NCI-H446 treated with DMSO at 0.1 percent for 48 hours (cell line): Measurements from ENCODE around the gene SWAP70.
"Not testable (repeated sequence)": the region's sequence is repeated elsewhere in the genome, so short reads cannot be mapped to it uniquely, and the experiment has no call there.

Experiments
- DNase-seq: peaks from one replicate; lab custom pipeline; 2025; lab: John Stamatoyannopoulos, UW

The SWAP70 gene

GRCh38 chr11:9722023-9722422 is 58.1 kb downstream of the SWAP70 start:
- DNase-seq: no peak

DNA sequence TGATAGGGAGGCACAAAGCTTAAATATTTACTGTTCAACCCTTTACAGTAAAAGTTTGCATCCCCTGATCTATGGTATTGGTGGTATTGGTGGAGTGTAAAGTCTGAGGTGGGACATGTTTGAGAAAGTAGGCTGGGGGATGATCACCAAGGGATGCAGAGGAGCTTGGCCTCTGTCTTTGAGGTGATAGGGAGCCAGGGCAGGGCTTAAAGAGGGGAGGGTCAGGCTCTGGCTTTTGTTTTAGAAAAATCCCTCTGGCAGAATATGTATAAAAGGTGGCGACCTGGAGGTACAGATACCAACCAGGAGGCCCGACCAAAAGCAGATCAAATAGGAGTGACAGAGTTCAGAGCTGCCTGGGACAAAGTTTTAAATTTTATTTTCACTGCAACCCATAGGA is 59.0 kb downstream of the SWAP70 start:
- no peak for DNase-seq

DNA sequence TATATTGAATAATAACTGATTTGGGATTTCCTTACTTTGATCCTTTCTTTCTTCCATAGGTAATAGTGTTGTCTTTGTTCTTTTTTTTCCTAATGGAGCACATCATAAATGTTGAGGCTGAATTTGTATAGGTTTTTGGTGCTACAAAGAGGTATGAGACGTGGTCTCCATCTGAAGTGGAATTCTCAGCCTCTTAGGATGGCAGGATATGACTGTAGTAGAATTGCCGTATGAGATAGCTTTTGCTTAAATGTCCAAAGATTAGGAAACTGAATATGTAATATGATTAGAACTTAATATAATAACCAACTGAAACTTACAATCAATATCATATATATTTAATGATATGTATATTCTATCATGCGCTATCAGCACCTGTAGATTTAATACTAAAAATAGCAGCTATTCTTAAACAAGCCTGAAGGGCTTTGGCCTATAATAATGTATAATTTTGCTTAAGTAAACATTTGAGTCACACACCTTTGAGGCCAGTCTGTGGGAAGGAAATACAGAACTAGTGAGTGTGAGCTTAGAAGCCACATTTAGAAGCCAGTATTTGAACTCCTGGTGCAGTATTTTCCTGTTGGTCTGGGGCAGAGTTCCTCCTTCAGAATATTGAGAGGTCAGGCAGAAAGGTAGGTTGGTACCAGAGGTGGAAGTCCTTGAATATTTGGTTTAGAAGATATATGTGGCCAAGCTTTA is 62.6 kb downstream of the SWAP70 start:
- no peak for DNase-seq

DNA sequence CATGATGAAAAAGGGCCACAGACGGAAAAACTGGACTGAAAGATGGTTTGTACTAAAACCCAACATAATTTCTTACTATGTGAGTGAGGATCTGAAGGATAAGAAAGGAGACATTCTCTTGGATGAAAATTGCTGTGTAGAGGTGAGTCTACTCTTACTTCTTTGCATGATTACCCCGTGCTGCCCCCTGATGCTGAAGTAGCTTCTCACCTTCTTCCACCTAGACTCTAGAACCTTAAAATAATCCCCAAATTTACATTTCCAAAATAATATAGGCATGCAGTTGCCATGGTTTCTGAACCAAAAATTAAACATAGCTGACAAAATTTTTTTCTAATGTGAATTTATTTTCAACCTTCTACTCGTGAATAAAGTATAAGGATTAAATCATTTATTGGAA is 64.2 kb downstream of the SWAP70 start:
- no peak for DNase-seq

DNA sequence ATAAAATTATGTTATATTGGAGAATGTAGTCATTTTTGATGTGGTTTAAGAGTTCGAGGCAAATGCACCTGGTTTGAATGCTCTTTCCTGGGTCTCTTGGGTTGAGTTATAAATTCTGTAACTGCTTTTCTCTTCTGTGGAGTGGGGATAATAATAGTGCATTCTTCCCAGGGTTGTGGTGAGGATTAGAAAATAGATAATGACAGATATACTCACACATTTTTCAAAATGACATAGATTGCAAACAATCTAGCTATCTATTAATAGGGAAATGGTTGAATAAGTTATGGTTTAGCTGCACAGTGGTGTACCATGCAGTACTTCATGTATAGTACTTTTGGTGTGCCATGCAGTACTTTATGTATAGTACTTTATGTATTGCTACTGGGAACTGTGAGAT is 67.4 kb downstream of the SWAP70 start:
- DNase-seq: no peak

GRCh38 chr11:9732453-9732852 is 68.6 kb downstream of the SWAP70 start:
- no peak for DNase-seq

GRCh38 chr11:9733212-9733611 is 69.3 kb downstream of the SWAP70 start:
- no peak for DNase-seq

DNA sequence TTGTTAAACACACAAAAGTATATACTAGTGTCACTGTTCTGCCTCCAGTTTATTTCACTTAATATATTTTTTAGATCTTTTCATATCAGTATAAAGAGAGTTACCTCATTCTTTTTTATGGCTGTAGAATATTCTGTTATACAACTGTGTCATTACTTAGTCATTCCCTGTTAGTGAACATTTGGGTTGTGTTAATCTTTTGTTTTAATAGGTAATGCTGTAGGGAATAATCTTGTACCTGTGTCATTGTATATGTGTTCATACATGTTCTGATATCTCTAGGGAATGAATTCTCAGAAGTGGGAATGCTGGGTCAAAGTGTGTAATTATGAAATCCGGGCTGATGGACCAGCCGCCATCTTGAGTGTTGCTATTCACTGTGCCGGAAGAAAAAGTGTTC is 71.4 kb downstream of the SWAP70 start:
- DNase-seq: no peak

- no peak for DNase-seq
These were observed 72.0 kb downstream of the SWAP70 start for GRCh38 chr11:9735919-9736318.

DNA sequence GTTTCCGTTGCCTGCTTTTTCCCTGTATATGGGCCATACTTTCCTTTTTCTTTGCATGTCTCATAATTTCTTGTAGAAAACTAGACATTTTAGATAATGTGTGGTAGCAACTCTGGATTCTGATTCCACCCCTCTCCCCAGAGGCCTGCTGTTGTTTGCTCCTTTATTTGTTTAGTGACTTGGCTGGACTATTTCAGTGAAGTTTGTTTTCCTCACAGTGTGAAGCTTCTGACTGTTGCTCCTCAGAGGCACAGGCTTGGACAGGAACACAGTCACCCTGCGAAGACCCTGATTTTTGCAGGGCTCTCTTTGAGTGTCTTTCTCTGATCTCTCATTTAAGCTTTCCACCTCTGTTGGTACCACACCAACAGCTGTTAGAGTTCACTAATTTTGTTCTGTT is 72.5 kb downstream of the SWAP70 start:
- DNase-seq: no peak

DNA sequence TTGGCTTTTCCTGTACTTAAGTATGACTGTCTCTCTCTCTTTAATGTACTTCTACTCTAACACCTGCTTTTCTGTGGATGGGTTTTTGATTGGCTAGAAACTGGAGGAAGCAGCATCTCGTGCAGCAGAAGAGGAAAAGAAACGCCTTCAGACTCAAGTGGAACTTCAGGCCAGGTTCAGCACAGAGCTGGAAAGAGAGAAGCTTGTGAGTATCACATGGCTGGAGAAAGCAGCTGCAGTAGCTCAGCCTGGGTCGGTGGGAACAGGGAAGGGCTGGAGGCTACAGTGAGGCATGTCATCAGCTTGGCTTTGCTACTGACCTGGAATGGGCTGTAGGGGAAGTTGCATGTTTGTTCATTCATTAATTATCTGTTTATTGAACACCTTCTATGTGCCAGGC is 74.2 kb downstream of the SWAP70 start:
- no peak for DNase-seq

DNA sequence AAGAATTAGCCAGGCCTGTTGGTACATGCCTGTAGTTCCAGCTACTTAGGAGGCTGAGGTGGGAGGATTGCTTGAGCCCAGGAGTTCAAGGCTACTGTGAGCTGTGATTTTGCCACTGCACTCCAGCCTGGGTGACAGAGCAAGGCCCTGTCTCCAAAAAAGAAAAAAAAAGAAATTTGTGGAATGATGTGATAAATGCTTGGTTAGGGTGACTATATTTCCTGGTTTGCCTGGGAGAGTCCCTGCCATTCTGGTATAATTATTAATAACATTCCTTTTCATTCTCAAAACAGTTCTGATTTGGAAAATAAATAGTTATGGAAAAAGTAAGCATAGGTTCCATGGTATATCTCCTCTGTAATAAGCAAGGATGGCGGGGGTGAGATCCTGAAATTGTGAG is 74.8 kb downstream of the SWAP70 start:
- no peak for DNase-seq

DNA sequence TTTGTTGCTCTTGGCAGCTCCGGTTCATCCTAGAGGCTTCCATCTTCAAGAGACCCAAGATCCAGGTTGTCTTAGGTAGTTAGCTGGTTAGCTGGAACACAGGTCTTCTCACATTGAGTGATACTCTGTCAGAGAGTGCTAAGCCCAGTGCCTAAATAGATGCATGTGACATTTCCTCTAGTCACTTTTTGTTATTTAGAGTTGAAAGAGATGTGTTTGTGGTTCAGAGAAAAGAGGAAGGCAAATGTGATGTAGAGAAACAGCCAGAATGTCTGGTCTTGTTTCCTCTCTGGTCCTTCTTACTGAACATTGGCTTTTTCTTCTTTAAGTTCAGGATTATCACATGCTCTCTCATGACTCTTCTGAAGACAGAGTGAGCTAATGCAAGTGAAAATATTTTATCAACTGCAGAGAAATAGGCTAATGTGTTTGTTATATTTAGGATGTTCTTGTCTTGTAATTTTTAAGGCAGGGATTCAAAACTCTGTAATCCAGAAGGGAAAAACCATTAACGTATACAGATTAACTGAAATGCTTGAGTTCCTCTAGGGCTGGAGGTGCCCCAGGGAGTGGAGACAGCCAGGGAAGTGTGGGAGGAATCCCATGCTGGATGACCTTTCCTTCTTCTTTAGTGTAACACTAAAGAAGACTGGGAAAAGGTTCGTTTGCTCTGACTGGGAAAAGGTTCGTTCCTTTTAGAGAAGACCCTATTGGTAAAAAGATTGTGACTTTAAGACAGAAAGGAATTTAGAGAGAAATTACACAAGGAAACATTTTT is 75.4 kb downstream of the SWAP70 start:
- DNase-seq: no peak

GRCh38 chr11:9740202-9740883 is 76.5 kb downstream of the SWAP70 start:
- DNase-seq: no peak

DNA sequence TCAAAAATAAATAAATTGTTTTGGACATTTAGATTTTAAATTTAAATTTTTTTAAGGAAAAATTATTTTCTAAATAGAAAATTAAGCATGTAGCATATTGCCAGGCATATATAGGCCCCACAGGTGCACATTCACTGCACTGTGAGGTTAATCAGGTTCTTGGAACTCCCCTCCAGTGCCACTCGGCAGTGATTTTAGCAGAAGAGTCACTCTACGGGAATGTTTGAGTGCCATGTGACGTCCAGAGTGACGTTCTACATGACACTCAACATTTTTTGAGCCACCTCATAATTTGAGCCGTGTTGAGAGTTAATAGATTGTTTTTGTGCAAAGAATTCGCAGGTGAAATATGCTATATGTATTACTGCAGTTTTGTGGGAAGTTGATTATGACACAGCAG is 77.4 kb downstream of the SWAP70 start:
- DNase-seq: no peak

DNA sequence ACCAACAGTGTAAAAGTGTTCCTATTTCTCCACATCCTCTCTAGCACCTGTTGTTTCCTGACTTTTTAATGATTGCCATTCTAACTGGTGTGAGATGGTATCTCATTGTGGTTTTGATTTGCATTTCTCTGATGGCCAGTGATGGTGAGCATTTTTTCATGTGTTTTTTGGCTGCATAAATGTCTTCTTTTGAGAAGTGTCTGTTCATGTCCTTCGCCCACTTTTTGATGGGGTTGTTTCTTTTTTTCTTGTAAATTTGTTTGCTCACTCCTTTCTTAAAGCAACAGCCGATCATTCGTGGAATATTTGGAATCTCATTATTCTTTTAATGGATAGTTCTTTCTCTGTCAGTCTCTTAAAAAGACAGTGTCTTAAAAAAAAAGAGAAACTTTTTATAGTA is 79.6 kb downstream of the SWAP70 start:
- DNase-seq: not testable (repeated sequence)

DNA sequence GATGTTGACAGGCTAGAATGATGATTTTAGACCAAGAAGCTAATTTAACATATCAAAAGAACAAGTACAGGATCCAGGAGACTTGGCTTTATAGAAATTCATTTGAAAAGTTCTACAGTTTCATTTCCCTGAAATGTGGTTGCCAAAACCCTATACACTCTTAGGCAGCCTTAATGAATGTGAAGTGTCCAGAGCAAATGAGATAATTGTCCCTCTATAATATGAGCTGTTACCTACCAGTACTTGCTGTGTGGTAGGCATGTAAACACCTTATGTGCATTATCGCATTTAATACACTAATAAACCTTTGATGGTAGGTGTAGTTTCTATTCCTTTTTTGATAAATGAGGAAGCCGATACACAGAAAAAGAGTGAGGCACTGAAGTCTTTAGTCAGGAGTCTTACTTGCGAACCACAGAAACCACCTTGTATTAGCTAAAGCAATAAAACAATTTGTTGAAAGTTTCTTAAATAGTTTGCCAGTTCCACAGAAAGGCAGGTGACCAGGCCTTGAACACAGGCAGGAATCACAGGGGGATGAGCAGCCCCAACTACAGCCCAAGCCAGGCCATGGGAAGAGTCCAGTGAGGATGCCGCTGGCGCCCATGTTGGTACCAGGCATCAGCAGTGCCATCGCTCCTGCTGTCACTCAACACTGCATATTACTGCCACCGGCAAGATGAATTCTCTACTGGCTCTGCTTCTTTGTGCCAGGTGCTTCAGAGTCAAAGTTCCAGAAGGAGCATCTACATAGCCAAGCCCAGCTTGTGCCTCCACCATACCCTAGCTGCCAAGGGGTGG is 81.7 kb downstream of the SWAP70 start:
- DNase-seq: no peak

DNA sequence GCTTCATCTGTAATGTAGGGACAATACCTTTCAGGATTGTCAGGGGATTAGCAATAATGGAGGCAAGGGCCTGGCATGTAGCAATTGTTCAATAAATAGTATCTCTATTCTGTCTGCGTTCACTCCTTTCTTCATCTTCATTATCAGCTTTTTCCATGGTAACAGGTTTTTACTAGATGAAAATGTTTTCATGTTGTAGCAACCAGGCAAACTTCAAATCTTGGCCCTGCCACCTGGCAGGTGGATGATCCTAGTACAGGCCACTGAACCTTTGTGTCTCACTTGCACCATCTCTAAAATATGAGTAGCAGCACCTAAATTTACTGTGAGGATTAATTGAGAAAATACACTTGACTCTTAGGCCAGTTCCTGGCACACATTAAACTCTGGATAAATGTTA is 83.4 kb downstream of the SWAP70 start:
- DNase-seq: no peak

GRCh38 chr11:9747828-9748227 is 84.0 kb downstream of the SWAP70 start:
- DNase-seq: no peak

DNA sequence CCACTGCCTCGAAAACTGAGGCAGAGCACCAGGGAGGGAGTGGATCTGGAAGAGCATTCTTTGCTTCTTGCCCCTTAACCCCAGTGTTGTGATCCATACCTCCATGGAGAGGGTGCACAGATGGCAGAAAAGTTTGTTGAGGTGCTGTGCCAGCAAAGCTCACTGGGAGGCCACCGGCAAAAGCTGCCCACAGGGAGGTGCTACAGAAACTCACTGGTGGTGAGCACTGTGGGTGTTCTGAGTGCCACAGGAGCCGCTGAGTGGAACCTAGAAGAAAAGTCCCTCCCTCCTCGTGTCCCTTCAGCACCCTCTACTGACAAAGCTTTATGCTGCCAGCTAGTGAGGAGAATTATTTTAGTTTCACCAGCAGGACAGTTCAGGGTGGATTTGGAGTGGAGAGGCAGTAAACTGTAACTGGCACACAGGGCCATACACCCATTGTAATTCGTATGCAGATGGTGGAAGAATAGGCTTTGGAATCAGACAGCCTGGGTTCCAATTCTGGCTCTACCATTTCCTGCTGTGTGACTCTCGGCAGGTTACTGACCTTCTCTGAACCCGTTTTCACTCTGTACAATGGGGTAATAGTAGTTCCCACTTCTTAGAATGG is 84.6 kb downstream of the SWAP70 start:
- DNase-seq: peak; percentile 66

- no peak for DNase-seq
These were observed 86.7 kb downstream of the SWAP70 start for GRCh38 chr11:9750551-9750950.

DNA sequence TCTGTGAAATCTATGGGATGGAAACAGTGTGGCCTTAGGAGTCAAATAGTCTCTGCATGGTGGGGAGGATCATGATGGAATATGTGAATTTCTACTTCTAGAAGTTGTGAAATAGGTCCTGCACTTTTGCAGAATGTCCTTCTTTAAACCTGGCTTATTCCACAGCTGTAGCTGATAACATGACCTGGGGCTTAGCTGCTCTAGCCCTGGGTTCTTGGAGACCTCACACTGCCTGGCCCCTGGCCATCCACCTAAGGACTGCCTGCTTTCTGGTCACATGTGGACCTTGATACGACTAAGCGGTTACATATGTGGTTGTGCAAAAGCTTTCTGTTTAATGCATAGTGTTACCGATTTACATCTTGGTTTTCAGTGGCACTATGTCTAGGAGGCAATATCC is 88.2 kb downstream of the SWAP70 start:
- DNase-seq: no peak
